MM.1S (cell line): Measurements from ENCODE around the gene PCMT1.
"Not testable (repeated sequence)": the region's sequence is repeated elsewhere in the genome, so short reads cannot be mapped to it uniquely, and the experiment has no call there.

Source experiments
- DNase-seq: peaks from one replicate; pipeline ENCODE4 v3.0.0-alpha.2; 2015
- H2AFZ ChIP-seq: fragments of 300-600 bp; sonication (generic); 2 replicates; pipeline ENCODE4 v1.6.0; 2016; ENCODE audit warnings: antibody characterized with exemption, low read length
- H3F3A ChIP-seq: fragments of 300-600 bp; sonication (generic); 2 replicates; pipeline ENCODE4 v1.6.1; 2016; ENCODE audit warnings: mild to moderate bottlenecking, antibody characterized with exemption, low read length, moderate library complexity, mixed read lengths; ENCODE audit not compliant: insufficient read depth
- H3K27ac ChIP-seq: fragments of 300-600 bp; sonication (generic); 2 replicates; pipeline ENCODE4 v1.5.1; 2016; ENCODE audit warnings: mild to moderate bottlenecking, low read length
- H3K27me3 ChIP-seq: fragments of 300-600 bp; sonication (generic); replicated peaks from 2 replicates; pipeline ENCODE4 v1.6.0; 2016; ENCODE audit warnings: low read length; ENCODE audit not compliant: insufficient read depth
- H3K36me3 ChIP-seq: fragments of 300-600 bp; sonication (generic); replicated peaks from 2 replicates; pipeline ENCODE4 v1.6.1; 2016; ENCODE audit warnings: mild to moderate bottlenecking, low read length, mixed read lengths; ENCODE audit not compliant: insufficient read depth
- H3K4me1 ChIP-seq: fragments of 300-600 bp; sonication (generic); 2 replicates; pipeline ENCODE4 v1.6.1; 2016; ENCODE audit warnings: low read length, mixed read lengths
- H3K4me2 ChIP-seq: fragments of 300-600 bp; sonication (generic); 2 replicates; pipeline ENCODE4 v1.6.0; 2016; ENCODE audit warnings: low read depth, low read length
- H3K4me3 ChIP-seq: fragments of 300-600 bp; sonication (generic); 2 replicates; pipeline ENCODE4 v1.5.1; 2016; ENCODE audit warnings: low read length, mixed read lengths
- H3K79me2 ChIP-seq: fragments of 300-600 bp; sonication (generic); 2 replicates; pipeline ENCODE4 v1.6.1; 2016; ENCODE audit warnings: mixed run types, low read length, mixed read lengths
- H3K9ac ChIP-seq: fragments of 300-600 bp; sonication (generic); 2 replicates; pipeline ENCODE4 v1.6.1; 2016; ENCODE audit warnings: low read length, mixed read lengths
- H3K9me2 ChIP-seq: fragments of 300-600 bp; sonication (generic); replicated peaks from 2 replicates; pipeline ENCODE4 v1.6.1; 2016; ENCODE audit warnings: mild to moderate bottlenecking, low read length, mixed read lengths; ENCODE audit not compliant: insufficient read depth
- H3K9me3 ChIP-seq: fragments of 300-600 bp; sonication (generic); replicated peaks from 2 replicates; pipeline ENCODE4 v1.6.1; 2016; ENCODE audit warnings: mild to moderate bottlenecking, low read length, mixed read lengths; ENCODE audit not compliant: insufficient read depth
- H4K20me1 ChIP-seq: fragments of 300-600 bp; sonication (generic); 2 replicates; pipeline ENCODE4 v1.6.1; 2016; ENCODE audit warnings: mild to moderate bottlenecking, low read length, moderate library complexity, mixed read lengths; ENCODE audit not compliant: insufficient read depth
- CTCF ChIP-seq: fragments of 300-600 bp; sonication (generic); IDR thresholded peaks from 2 replicates; pipeline ENCODE4 v1.5.1; 2016; ENCODE audit warnings: antibody characterized with exemption, low read length, mixed read lengths
- EZH2 ChIP-seq: fragments of 300-600 bp; sonication (generic); optimal IDR thresholded peaks from 2 replicates; pipeline ENCODE3; 2017; ENCODE audit warnings: low read depth, mild to moderate bottlenecking, antibody characterized with exemption, low read length, mixed read lengths
- EZH2phosphoT487 ChIP-seq: fragments of 300-600 bp; sonication (generic); IDR thresholded peaks from 2 replicates; pipeline ENCODE4 v1.6.1; 2018; ENCODE audit warnings: antibody characterized with exemption, low read length

Gene PCMT1

GRCh38 chr6:149750136-149750609, 632 bp downstream of the PCMT1 start:
- H3K9ac ChIP-seq: peak overlapping the region; percentile 78; the same call in 1 of the 2 replicates
- no peaks in the 10 kb centered on the region for H3K36me3 ChIP-seq
- H2AFZ ChIP-seq: peak overlapping the region; percentile 90
- 0 out of 2 replicates have a peak, but pooled peaks cover 6% of the 10 kb centered on the region for H3K4me1 ChIP-seq
- peak overlapping the region; percentile 21; the same call in 1 of the 2 replicates for H3K27ac ChIP-seq
- H3K4me3 ChIP-seq: peak overlapping the region; percentile 79
- no peaks in the 10 kb centered on the region for H3K9me2 ChIP-seq
- TF ChIP-seq EZH2phosphoT487 (no peak), EZH2 (no peak), CTCF (no peak)
- peaks cover 62% of the 10 kb centered on the region for H3K79me2 ChIP-seq
- DNase-seq: peak; percentile 21
- H3F3A ChIP-seq: peaks cover 3% of the 10 kb centered on the region; the same call in 1 of the 2 replicates
- peak overlapping the region; percentile 62; the same call in 1 of the 2 replicates for H3K4me2 ChIP-seq
- no peaks in the 10 kb centered on the region for H4K20me1 ChIP-seq
- H3K27me3 ChIP-seq: no peaks in the 10 kb centered on the region
- no peaks in the 10 kb centered on the region for H3K9me3 ChIP-seq

GRCh38 chr6:149751239-149751638, 1.7 kb downstream of the PCMT1 start:
- H3K79me2 ChIP-seq: peaks cover 58% of the 10 kb centered on the region
- no peak overlapping the region for H3K4me2 ChIP-seq
- TF ChIP-seq CTCF: no peak
- TF ChIP-seq EZH2: no peak
- TF ChIP-seq EZH2phosphoT487: no peak
- peaks cover under 1% of the 10 kb centered on the region; the same call in 1 of the 2 replicates for H3F3A ChIP-seq
- no peaks in the 10 kb centered on the region for H4K20me1 ChIP-seq
- H3K27me3 ChIP-seq: no peaks in the 10 kb centered on the region
- no peak overlapping the region for H2AFZ ChIP-seq
- H3K36me3 ChIP-seq: no peaks in the 10 kb centered on the region
- H3K4me1 ChIP-seq: 0 out of 2 replicates have a peak, but pooled peaks cover 6% of the 10 kb centered on the region
- H3K9me2 ChIP-seq: no peaks in the 10 kb centered on the region
- H3K9me3 ChIP-seq: no peaks in the 10 kb centered on the region
- no peak overlapping the region for H3K9ac ChIP-seq
- H3K27ac ChIP-seq: no peak overlapping the region
- H3K4me3 ChIP-seq: no peak overlapping the region
- DNase-seq: no peak

GRCh38 chr6:149751920-149752319, 2.4 kb downstream of the PCMT1 start:
- not testable (repeated sequence) for H3K4me3 ChIP-seq, H3K27ac ChIP-seq, H3K4me1 ChIP-seq, H3K36me3 ChIP-seq, H3F3A ChIP-seq, H4K20me1 ChIP-seq, DNase-seq, H3K9me3 ChIP-seq, H3K27me3 ChIP-seq, H3K9me2 ChIP-seq, H3K4me2 ChIP-seq, H2AFZ ChIP-seq, H3K9ac ChIP-seq
- H3K79me2 ChIP-seq: peaks cover 58% of the 10 kb centered on the region

GRCh38 chr6:149752600-149753373, 3.2 kb downstream of the PCMT1 start:
- Histone ChIP-seq H3K9ac (no peak overlapping the region), H3K27ac (no peak overlapping the region), H3K9me2 (no peaks in the 10 kb centered on the region), H3F3A (no peaks in the 10 kb centered on the region), H4K20me1 (no peaks in the 10 kb centered on the region), H3K27me3 (no peaks in the 10 kb centered on the region), H3K36me3 (no peaks in the 10 kb centered on the region), H3K9me3 (no peaks in the 10 kb centered on the region), H3K79me2 (peaks cover 58% of the 10 kb centered on the region), H3K4me3 (no peak overlapping the region), H2AFZ (no peak overlapping the region), H3K4me1 (no peaks in the 10 kb centered on the region), H3K4me2 (no peak overlapping the region)
- TF ChIP-seq EZH2 (no peak), EZH2phosphoT487 (no peak)
- no peak for DNase-seq

- H3K4me2 ChIP-seq, DNase-seq, H3K4me3 ChIP-seq, H2AFZ ChIP-seq, H3K27me3 ChIP-seq, H3K4me1 ChIP-seq, H3K27ac ChIP-seq, H3K9me3 ChIP-seq, H3K9me2 ChIP-seq, H4K20me1 ChIP-seq, H3K36me3 ChIP-seq, H3K9ac ChIP-seq, H3F3A ChIP-seq: not testable (repeated sequence)
- H3K79me2 ChIP-seq: peaks cover 58% of the 10 kb centered on the region
Observed at GRCh38 chr6:149753374-149753637, 3.8 kb downstream of the PCMT1 start.
